Ovary (tissue), 9 donors: ENCODE data around the gene NSMCE4A. TPM values are rescaled to one million over a fixed set of nuclear protein-coding genes. Genes with fewer than 3 reads are reported as not detected.

Experiments used
- DNase-seq, 5 donors: peaks; one replicate each; pipeline ENCODE4 v3.0.0-alpha.2; 2019 to 2020
- H3K27ac ChIP-seq, 2 donors: fragments of 200-600 bp; one replicate each; pipeline versions ENCODE4 v1.5.1 to v1.8.0; 2019 to 2022
- H3K27me3 ChIP-seq: fragments of 200-600 bp; one replicate; pipeline ENCODE4 v1.8.0; 2022
- H3K36me3 ChIP-seq: fragments of 200-600 bp; sonication (generic); one replicate; pipeline ENCODE4 v1.5.1; 2019
- H3K4me1 ChIP-seq: one replicate; pipeline ENCODE4 v1.8.1; 2013; ENCODE audit warnings: mild to moderate bottlenecking, moderate library complexity; ENCODE audit not compliant: insufficient read depth
- H3K4me3 ChIP-seq: fragments of 200-600 bp; sonication (generic); one replicate; pipeline ENCODE4 v1.5.1; 2017
- H3K9me3 ChIP-seq, 2 donors: fragments of 200-600 bp in 1 of 2; sonication (generic) in 1 of 2; one replicate each; pipeline versions ENCODE4 v1.5.1 to v1.8.1; 2013 to 2019; ENCODE audit warnings: mild to moderate bottlenecking in 1 of 2, moderate library complexity in 1 of 2
- EP300 ChIP-seq: sonication (generic); formaldehyde crosslinking; IDR thresholded peaks from one replicate; pipeline ENCODE4 v1.6.1; 2017; ENCODE audit warnings: antibody characterized with exemption
- POLR2A ChIP-seq: fragments of 450-650 bp; IDR thresholded peaks from one replicate; pipeline ENCODE4 v1.6.1; 2017; ENCODE audit warnings: antibody characterized with exemption, mild to moderate bottlenecking, moderate library complexity
- WGBS, 3 donors: extraction: QIAGEN DNeasy Blood & Tissue Kit in 1 of 3; methylation state at CpG; one replicate each; pipeline versions ENCODE4 v1.1.5 to v1.1.7; 2013 to 2017; 5-methylcytosine and 5-hydroxymethylcytosine counted together
- intact Hi-C, 4 donors: fragments of 100-400 bp; cut with DNase I; formaldehyde crosslinking; loops; one replicate each; pipeline versions ENCODE4 v1.11.0 to v1.15.1; 2022 to 2023
- polyA plus RNA-seq, 2 donors: library from polyadenylated mRNA; stranded (reverse); fragments of 200-250 nt in 1 of 2; fragments of 350-450 nt in 1 of 2; fragmentation: Illumina TruSeq in 1 of 2; extraction: RNeasy Lipid Tissue Mini Kit (QIAGEN cat#74804) in 1 of 2; gene quantifications; one replicate each; pipeline ENCODE4 v1.2.3, GENCODE V29; 2013 to 2014
- total RNA-seq, 7 donors: library from RNA; depleted of rRNA in 2 of 7; stranded (reverse); fragments of >200 nt in 2 of 7; fragmentation: NEBNext Ultra II Directional in 3 of 7; extraction: Animal tissue kit (Norgen Biotek cat#: 25700) in 3 of 7; gene quantifications; one replicate each; pipeline versions ENCODE4 v1.1.0 to v1.2.4, GENCODE V29; 2016 to 2023
- TF ChIP-seq, protein P1 (sequence below), 3 donors: fragments of 450-650 bp in 2 of 3; fragments of 200-600 bp in 1 of 3; IDR thresholded peaks; one replicate each; pipeline versions ENCODE4 v1.5.1 to v1.8.0; 2016 to 2022; ENCODE audit warnings: antibody characterized with exemption in 3 of 3, mild to moderate bottlenecking in 1 of 3
- donor health status: DM: no; HTN: no; CAD: no; lungs with moderate emphysema.
- donor health status: DM: no; HTN: no; CAD: no.
- donor health status: Bipolar disorder and iron deficiency.
- donor health status: DM: yes; HTN: yes; CAD: no.
- donor health status: DM: no; HTN: no; CAD: no.
- donor health status: DM: yes; HTN: yes; CAD: no.

Gene NSMCE4A
- total and polyA plus RNA-seq, 9 donors, result 34.1 to 71.4 (median 43.6) TPM

DNA sequence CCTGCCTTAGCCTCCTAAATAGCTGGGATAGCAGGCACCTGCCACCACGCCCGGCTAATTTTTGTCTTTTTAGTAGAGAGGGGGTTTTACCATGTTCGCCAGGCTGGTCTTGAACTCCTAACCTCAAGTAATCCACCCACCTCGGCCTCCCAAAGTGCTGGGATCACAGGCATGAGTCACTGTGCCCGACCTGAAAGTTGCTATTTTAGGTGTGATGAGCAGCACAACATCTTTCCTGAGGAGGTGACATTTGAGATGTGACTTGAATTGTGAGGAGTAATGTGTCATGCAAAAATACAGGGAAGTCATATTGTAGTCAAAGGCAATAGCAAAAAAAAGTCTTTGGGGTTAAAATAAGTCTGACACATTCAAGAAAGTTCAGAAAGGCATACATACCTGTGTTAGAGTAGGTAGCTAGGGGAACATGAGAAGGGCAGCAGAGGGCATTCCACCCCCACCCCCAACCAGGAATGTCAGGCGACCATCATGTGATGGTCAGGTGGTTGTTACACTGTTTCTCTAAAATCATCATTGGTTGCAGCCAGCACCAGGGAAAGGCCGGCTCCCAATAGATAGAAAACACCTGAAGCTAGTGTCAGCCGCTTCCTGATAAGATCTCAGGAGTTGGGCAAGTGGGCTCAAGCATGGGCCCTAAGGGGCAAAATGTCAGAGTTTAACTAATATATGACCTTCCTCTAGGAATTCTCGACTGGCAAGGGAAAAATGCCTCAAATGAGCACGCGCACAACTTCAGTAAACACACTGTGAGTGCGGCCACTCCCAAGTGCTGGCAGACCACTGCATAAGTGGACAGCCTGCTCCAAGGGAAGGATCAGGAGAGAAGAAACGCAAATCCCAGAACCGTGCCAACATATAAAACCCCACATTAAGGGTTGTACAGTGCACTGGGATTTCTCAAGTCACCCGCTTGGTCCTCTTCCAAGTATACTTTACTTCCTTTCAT lies 13.6 kb upstream of the NSMCE4A start, which contains the start of gene TACC2:
TACC2 (plus strand) TSS at position 803 of the 964 bp plus-strand sequence. CDS start 32,819 bp downstream, outside the sequence.
- no peaks in the 10 kb centered on the region for H3K36me3 ChIP-seq
- DNase-seq, result no peak
- no peaks in the 10 kb centered on the region for H3K9me3 ChIP-seq
- H3K4me1 ChIP-seq, result no peaks in the 10 kb centered on the region
- intact Hi-C loops, result no loop called here
- H3K27me3 ChIP-seq, result no peaks in the 10 kb centered on the region
- H3K27ac ChIP-seq, result no peak within 1 kb of the TSS
- 77 to 88% (median 84%) methylated on average over 15 of the region's 15 CpGs for WGBS, 3 donors
- H3K4me3 ChIP-seq, result no peak within 1 kb of the TSS
- TF ChIP-seq, protein P1, sequence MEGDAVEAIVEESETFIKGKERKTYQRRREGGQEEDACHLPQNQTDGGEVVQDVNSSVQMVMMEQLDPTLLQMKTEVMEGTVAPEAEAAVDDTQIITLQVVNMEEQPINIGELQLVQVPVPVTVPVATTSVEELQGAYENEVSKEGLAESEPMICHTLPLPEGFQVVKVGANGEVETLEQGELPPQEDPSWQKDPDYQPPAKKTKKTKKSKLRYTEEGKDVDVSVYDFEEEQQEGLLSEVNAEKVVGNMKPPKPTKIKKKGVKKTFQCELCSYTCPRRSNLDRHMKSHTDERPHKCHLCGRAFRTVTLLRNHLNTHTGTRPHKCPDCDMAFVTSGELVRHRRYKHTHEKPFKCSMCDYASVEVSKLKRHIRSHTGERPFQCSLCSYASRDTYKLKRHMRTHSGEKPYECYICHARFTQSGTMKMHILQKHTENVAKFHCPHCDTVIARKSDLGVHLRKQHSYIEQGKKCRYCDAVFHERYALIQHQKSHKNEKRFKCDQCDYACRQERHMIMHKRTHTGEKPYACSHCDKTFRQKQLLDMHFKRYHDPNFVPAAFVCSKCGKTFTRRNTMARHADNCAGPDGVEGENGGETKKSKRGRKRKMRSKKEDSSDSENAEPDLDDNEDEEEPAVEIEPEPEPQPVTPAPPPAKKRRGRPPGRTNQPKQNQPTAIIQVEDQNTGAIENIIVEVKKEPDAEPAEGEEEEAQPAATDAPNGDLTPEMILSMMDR (IDR thresholded peaks at IDR 0.05), result no peak
- TF ChIP-seq POLR2A (no peak), EP300 (no peak)

DNA sequence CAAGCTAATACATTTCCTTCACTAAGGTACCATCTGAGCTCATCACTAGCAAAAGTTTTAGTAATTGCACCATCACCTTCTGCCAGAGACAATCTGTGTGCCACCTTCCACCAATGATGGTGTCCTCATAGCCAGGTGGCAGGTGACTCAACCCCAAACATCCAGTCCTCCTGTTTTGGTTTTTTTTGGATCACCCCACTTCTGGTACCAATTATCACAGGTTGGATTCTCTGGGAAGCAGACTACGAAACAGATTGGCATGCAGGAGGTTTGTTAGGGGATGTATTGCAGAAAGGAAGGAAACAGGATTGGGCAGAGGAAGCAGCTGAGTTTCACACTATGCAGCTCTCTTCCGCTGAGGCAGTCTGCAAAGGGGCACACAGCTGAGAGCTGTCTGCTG lies 9.4 kb upstream of the NSMCE4A start:
- Histone ChIP-seq H3K27ac (no peak overlapping the region), H3K27me3 (no peaks in the 10 kb centered on the region), H3K4me1 (no peaks in the 10 kb centered on the region), H3K4me3 (no peak overlapping the region), H3K36me3 (no peaks in the 10 kb centered on the region), H3K9me3 (no peaks in the 10 kb centered on the region)
- no peak for DNase-seq
- intact Hi-C loops, result no loop called here
- WGBS, 3 donors, result 83 to 93% (median 89%) methylated on average over 2 of the region's 2 CpGs
- TF ChIP-seq, protein P1 (IDR thresholded peaks at IDR 0.05), result no peak
- TF ChIP-seq EP300 (no peak), POLR2A (no peak)

DNA sequence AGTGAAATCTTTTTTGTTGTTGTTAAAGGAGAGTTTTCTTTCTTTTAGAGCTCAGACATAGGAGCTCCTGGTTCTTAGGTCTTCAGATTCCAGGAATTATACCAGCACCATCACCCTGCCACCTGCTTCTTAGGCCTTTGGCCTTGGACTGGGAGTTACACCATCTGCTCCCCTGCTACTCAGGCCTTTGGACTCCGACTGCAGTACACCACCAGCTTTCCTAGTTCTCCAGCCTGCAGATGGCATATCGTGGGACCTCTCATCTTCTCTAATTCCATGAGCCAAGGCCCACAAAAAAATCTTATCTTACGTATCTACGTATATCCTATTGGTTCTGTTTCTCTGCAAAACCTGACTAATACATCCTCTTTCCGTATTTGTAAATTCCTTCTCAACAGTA lies 8.8 kb upstream of the NSMCE4A start:
- intact Hi-C loops, result no loop called here
- no peak for DNase-seq
- H3K4me3 ChIP-seq, result no peak overlapping the region
- H3K9me3 ChIP-seq, result no peaks in the 10 kb centered on the region
- TF ChIP-seq EP300, result no peak
- TF ChIP-seq POLR2A, result no peak
- TF ChIP-seq, protein P1 (IDR thresholded peaks at IDR 0.05), result no peak
- H3K4me1 ChIP-seq, result no peaks in the 10 kb centered on the region
- H3K27ac ChIP-seq, result no peak overlapping the region
- no peaks in the 10 kb centered on the region for H3K36me3 ChIP-seq
- no peaks in the 10 kb centered on the region for H3K27me3 ChIP-seq
- WGBS, 3 donors, result 83 to 89% (median 85%) methylated on average over 5 of the region's 5 CpGs

DNA sequence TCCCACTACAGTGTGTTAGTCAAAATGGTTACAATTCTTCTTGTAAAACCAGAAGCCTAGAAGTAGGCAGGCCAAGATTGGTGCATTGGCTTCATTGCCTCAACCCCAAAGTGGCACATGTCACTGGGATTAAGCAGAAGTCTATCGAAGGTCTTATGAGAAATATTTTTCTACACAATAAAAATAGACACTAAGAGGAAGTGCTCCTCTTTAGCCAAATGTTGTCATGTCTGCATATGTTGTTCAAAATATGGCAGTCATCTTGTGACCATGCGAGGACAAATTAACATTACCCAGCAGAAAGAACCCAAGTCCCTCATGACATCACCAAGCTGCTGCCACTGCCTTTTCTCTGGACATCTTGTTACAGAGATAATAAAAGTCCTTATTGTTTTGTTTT lies 6.3 kb upstream of the NSMCE4A start:
- no peak for DNase-seq
- H3K36me3 ChIP-seq, result no peaks in the 10 kb centered on the region
- H3K4me1 ChIP-seq, result no peaks in the 10 kb centered on the region
- intact Hi-C loops, result no loop called here
- no peaks in the 10 kb centered on the region for H3K9me3 ChIP-seq
- no peaks in the 10 kb centered on the region for H3K27me3 ChIP-seq
- no peak overlapping the region for H3K27ac ChIP-seq
- TF ChIP-seq, protein P1 (IDR thresholded peaks at IDR 0.05), result no peak
- no peak for TF ChIP-seq POLR2A
- no peak for TF ChIP-seq EP300
- WGBS, 3 donors, result 87 to 92% (median 90%) methylated on average over 2 of the region's 2 CpGs
- no peak overlapping the region for H3K4me3 ChIP-seq
